GM23338 (cell line): ENCODE data around the gene AXIN1.

ENCODE experiments used
- CREB1 ChIP-seq: fragments of 250-450 bp; sonication (Bioruptor Pico); IDR thresholded peaks from 2 replicates; pipeline ENCODE4 v1.5.0; 2020; ENCODE audit warnings: low read depth, mild to moderate bottlenecking, moderate library complexity
- CTCF ChIP-seq, 2 experiments: fragments of 200-600 bp in 1 of 2; sonication (generic) in 1 of 2; conservative IDR thresholded peaks; 2 replicates each; pipeline versions ENCODE4 v1.5.1 to v1.6.1; 2016 to 2017; ENCODE audit warnings: antibody characterized with exemption in 2 of 2, low read depth in 2 of 2, mild to moderate bottlenecking in 2 of 2, moderate library complexity in 1 of 2
- POLR2AphosphoS5 ChIP-seq: IDR thresholded peaks from 2 replicates; pipeline ENCODE4 v1.6.1; 2016; ENCODE audit warnings: antibody characterized with exemption, low read depth

GRCh38 chr16:307691-308312, 44.7 kb downstream of the AXIN1 start:
- no peak for TF ChIP-seq CTCF (conservative IDR thresholded peaks at IDR 0.05; ENCODE audit: low read depth in 2 of 2)
- no peak for TF ChIP-seq CREB1 (CRISPR knock-in tag)
- TF ChIP-seq POLR2AphosphoS5 = no peak
